SK-N-MC (cell line): ENCODE measurements around the gene E2F1.
"Not testable (repeated sequence)": the region's sequence is repeated elsewhere in the genome, so short reads cannot be mapped to it uniquely, and the experiment has no call there.

ENCODE experiments used
- DNase-seq: peaks from one replicate; pipeline ENCODE4 v3.0.0-alpha.2; 2011; ENCODE audit warnings: low read depth, low spot score
- H3K27ac ChIP-seq: fragments of 200-600 bp; sonication (generic); 2 replicates; pipeline ENCODE4 v1.5.1; 2016; ENCODE audit warnings: mixed run types
- H3K36me3 ChIP-seq: fragments of 200-600 bp; sonication (generic); 2 replicates; pipeline ENCODE4 v1.6.1; 2017; ENCODE audit warnings: antibody characterized with exemption, low read length, mixed read lengths; ENCODE audit not compliant: insufficient read depth
- H3K4me3 ChIP-seq: fragments of 200-600 bp; sonication (generic); 2 replicates; pipeline ENCODE4 v1.5.1; 2016
- H3K9ac ChIP-seq: fragments of 200-600 bp; sonication (generic); 2 replicates; pipeline ENCODE4 v1.8.0; 2017; ENCODE audit warnings: mixed run types, mixed read lengths; ENCODE audit not compliant: insufficient read length
- H3K9me3 ChIP-seq: fragments of 200-600 bp; sonication (generic); 2 replicates; pipeline ENCODE4 v1.6.1; 2017; ENCODE audit warnings: low read depth, mild to moderate bottlenecking, antibody characterized with exemption, low read length, moderate library complexity, mixed read lengths
- EZH2 ChIP-seq: fragments of 200-600 bp; sonication (generic); IDR thresholded peaks from one replicate; pipeline ENCODE4 v1.6.1; 2017; ENCODE audit warnings: antibody characterized with exemption
- FOXP2 ChIP-seq: optimal IDR thresholded peaks from 2 replicates; pipeline ENCODE3; 2011; ENCODE audit warnings: mild to moderate bottlenecking, moderate library complexity; ENCODE audit not compliant: insufficient read depth; ENCODE audit errors: extremely low read length, control extremely low read depth
- POLR2AphosphoS5 ChIP-seq: IDR thresholded peaks from 2 replicates; pipeline ENCODE4 v1.6.1; 2012; ENCODE audit warnings: mild to moderate bottlenecking, low read depth, low read length, borderline replicate concordance

Gene E2F1

DNA sequence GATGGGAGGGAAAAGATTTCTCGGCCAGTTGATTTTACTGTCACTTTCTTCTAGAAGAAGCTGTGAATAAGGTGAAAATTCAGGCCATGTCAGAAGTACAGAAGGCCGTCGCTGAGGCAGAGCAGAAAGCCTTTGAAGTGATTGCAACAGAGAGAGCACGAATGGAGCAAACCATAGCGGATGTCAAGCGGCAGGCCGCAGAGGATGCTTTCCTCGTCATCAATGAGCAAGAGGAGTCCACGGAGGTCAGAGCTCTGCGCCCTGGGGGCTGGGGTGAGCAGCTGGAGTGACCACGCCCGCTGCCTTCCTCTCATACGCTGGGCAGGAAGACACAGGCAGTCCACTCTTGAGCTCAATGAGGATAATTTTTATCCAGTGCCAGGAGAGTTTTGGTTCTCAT is 45.9 kb downstream of the E2F1 start:
- Histone ChIP-seq H3K9me3 (no peaks in the 10 kb centered on the region), H3K4me3 (no peak overlapping the region), H3K36me3 (peaks cover 31% of the 10 kb centered on the region; the same call in 1 of the 2 replicates), H3K27ac (no peak overlapping the region), H3K9ac (no peak overlapping the region)
- no peak for DNase-seq
- TF ChIP-seq FOXP2: no peak
- no peak for TF ChIP-seq POLR2AphosphoS5
- TF ChIP-seq EZH2: no peak

DNA sequence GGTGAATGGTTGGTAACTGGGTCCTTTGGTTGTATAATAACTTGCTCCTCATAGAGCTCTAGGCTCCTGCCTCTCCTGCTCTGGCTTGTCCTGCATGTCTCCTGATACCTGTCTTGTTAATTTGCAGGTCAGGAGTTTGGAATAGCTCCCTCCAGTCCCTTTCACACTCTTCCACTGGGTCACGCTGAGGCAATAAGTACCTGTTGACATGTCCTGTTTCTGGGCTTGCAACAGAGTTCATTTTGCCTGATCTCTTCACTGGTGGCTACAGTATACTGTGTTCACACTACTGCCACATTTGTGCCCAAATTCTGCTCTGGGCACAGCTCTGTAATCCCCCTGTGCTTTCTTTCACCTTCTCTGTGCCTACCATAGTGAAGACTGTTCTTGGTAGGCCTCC is 49.4 kb downstream of the E2F1 start:
- TF ChIP-seq POLR2AphosphoS5 (no peak), FOXP2 (no peak)
- Histone ChIP-seq H3K36me3 (peaks cover 25% of the 10 kb centered on the region; the same call in 1 of the 2 replicates), H3K27ac (no peak overlapping the region), H3K9ac (no peak overlapping the region), H3K4me3 (no peak overlapping the region), H3K9me3 (no peaks in the 10 kb centered on the region)
- DNase-seq: no peak

DNA sequence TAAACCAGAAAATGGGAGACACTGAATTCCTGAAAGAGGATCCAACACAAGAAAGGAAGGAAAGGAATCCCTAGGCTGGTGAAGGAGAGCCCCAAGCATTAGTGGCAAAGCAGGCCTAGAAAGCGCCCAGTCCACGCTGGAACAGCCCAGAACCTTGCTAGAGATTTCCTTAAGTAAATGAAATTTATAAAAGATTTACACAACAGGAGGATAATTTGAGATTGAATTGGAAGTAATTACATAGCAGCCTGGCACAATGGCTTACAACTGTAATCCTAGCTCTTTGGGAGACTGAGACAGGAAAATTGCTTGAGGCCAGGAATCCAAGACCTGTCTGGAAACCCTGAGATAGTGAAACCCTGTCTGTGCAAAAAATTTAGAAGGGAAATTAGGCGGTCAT is 50.8 kb downstream of the E2F1 start:
- H3K4me3 ChIP-seq: no peak overlapping the region
- H3K27ac ChIP-seq: no peak overlapping the region
- DNase-seq: no peak
- TF ChIP-seq POLR2AphosphoS5 (no peak), EZH2 (no peak), FOXP2 (no peak)
- no peak overlapping the region for H3K9ac ChIP-seq
- peaks cover 25% of the 10 kb centered on the region; the same call in 1 of the 2 replicates for H3K36me3 ChIP-seq
- H3K9me3 ChIP-seq: no peaks in the 10 kb centered on the region

- not testable (repeated sequence) for H3K4me3 ChIP-seq, DNase-seq
- peaks cover 40% of the 10 kb centered on the region for H3K36me3 ChIP-seq
Measured at GRCh38 chr20:33631910-33632309, 54.3 kb downstream of the E2F1 start.

GRCh38 chr20:33630507-33630906 is 55.7 kb downstream of the E2F1 start:
- no peaks in the 10 kb centered on the region for H3K9me3 ChIP-seq
- TF ChIP-seq POLR2AphosphoS5 (no peak), FOXP2 (no peak), EZH2 (no peak)
- H3K36me3 ChIP-seq: peaks cover 41% of the 10 kb centered on the region
- H3K27ac ChIP-seq: no peak overlapping the region
- H3K9ac ChIP-seq: no peak overlapping the region
- no peak overlapping the region for H3K4me3 ChIP-seq
- no peak for DNase-seq

More at GRCh38 chr20:33631910-33632309, 54.3 kb downstream of the E2F1 start:
- not testable (repeated sequence) for H3K9ac ChIP-seq, H3K9me3 ChIP-seq, H3K27ac ChIP-seq

DNA sequence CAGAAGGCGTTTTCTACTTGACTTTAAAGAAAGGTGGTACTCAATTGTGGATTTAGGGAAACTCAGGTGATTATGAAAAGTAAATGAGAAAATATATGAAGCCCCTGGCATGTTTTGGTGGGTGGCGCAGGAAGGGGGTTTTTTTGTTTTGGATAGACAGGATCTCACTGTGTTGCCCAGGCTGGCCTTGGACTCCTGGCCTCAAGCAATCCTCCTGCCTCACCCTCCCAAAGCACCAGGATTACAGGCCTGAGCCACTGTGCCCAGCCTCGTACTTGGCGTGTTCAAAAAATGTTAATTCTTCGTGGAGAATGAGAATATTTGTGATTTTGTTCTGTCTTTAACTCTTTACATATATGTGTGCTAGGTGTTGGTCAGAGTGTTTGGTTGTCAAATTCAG is 56.2 kb downstream of the E2F1 start:
- H3K36me3 ChIP-seq: peaks cover 45% of the 10 kb centered on the region
- no peak overlapping the region for H3K4me3 ChIP-seq
- no peak overlapping the region for H3K27ac ChIP-seq
- H3K9ac ChIP-seq: no peak overlapping the region
- H3K9me3 ChIP-seq: no peaks in the 10 kb centered on the region
- TF ChIP-seq EZH2: no peak
- no peak for TF ChIP-seq FOXP2
- no peak for TF ChIP-seq POLR2AphosphoS5
- no peak for DNase-seq

DNA sequence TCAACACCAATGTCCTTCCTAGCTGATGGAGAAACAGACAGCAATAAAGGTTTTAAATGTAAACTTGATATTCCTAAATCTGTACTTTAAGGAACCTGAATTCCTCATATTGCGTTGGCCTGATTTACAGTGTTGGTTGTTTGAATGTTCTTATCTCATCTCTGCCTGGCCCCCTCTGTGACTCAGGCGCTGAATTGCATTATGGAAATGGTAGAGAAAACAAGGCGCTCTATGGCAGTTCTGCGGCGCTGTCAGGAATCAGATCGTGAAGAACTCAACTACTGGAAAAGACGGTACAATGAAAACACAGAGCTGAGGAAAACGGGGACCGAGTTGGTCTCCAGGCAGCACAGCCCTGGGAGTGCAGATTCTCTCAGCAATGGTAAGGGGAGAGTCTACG is 56.7 kb downstream of the E2F1 start:
- no peak for DNase-seq
- TF ChIP-seq EZH2 (no peak), FOXP2 (no peak), POLR2AphosphoS5 (no peak)
- H3K9me3 ChIP-seq: no peaks in the 10 kb centered on the region
- no peak overlapping the region for H3K4me3 ChIP-seq
- H3K36me3 ChIP-seq: peaks cover 48% of the 10 kb centered on the region
- H3K27ac ChIP-seq: no peak overlapping the region
- no peak overlapping the region for H3K9ac ChIP-seq

- Histone ChIP-seq H3K4me3 (no peak overlapping the region), H3K9ac (no peak overlapping the region), H3K36me3 (peaks cover 45% of the 10 kb centered on the region), H3K9me3 (no peaks in the 10 kb centered on the region), H3K27ac (no peak overlapping the region)
- DNase-seq: no peak
- TF ChIP-seq POLR2AphosphoS5 (no peak), EZH2 (no peak), FOXP2 (no peak)
Measured at GRCh38 chr20:33627577-33628216, 58.5 kb downstream of the E2F1 start.

DNA sequence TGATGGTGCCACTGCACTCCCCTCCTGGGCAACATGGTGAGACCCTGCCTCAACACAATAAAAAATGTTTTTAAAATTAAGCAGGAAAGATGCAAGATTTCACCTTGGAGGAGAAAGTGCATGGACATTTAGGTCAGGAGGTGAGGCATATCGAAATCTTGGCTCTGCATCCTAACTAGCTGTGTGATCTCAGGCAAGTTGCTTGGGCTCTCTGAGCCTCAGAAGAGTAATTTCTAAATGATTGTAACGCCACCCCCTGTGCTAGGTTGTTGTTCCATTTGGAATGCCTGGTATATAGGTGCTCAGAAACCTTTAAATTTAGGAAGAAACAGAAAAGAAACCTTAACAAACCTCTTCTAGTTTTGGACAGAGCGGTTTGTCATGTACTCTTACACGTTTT is 60.0 kb downstream of the E2F1 start:
- Histone ChIP-seq H3K27ac (no peak overlapping the region), H3K36me3 (peaks cover 48% of the 10 kb centered on the region), H3K9ac (no peak overlapping the region), H3K4me3 (no peak overlapping the region), H3K9me3 (no peaks in the 10 kb centered on the region)
- TF ChIP-seq FOXP2: no peak
- TF ChIP-seq EZH2: no peak
- no peak for TF ChIP-seq POLR2AphosphoS5
- DNase-seq: no peak
